H9 (cell line): Measurements from ENCODE around the gene HAUS2. TPM values are rescaled to one million over a fixed set of nuclear protein-coding genes. Genes with fewer than 3 reads are reported as not detected.

Source experiments
- DNase-seq: peaks from one replicate; pipeline ENCODE4 v3.0.0-alpha.2; 2017
- H2AFZ ChIP-seq: one replicate; pipeline ENCODE4 v1.6.1; 2013; ENCODE audit warnings: mild to moderate bottlenecking, low read length, control low read depth, moderate library complexity
- H2AK5ac ChIP-seq: 2 replicates; pipeline ENCODE4 v1.6.1; 2013; ENCODE audit warnings: low read length, control low read depth, mixed read lengths; ENCODE audit not compliant: insufficient read length
- H2BK120ac ChIP-seq: one replicate; pipeline ENCODE4 v1.6.1; 2013; ENCODE audit warnings: low read depth, mild to moderate bottlenecking, low read length, control low read depth, inconsistent platforms; ENCODE audit not compliant: poor library complexity, severe bottlenecking
- H2BK12ac ChIP-seq: 2 replicates; pipeline ENCODE4 v1.6.1; 2013; ENCODE audit warnings: low read length, control low read depth, mixed read lengths, low read depth; ENCODE audit not compliant: insufficient read length
- H2BK15ac ChIP-seq: 2 replicates; pipeline ENCODE4 v1.6.1; 2013; ENCODE audit warnings: low read depth, low read length, control low read depth
- H2BK20ac ChIP-seq: one replicate; pipeline ENCODE4 v1.6.1; 2013; ENCODE audit warnings: low read depth, mild to moderate bottlenecking, low read length, control low read depth, inconsistent platforms; ENCODE audit not compliant: poor library complexity, severe bottlenecking
- H2BK5ac ChIP-seq: 2 replicates; pipeline ENCODE4 v1.6.1; 2013; ENCODE audit warnings: low read length, control low read depth, mixed read lengths; ENCODE audit not compliant: insufficient read length
- H3K14ac ChIP-seq: 2 replicates; pipeline ENCODE4 v1.6.1; 2013; ENCODE audit warnings: low read length, control low read depth; ENCODE audit not compliant: insufficient read depth
- H3K18ac ChIP-seq: 2 replicates; pipeline ENCODE4 v1.6.1; 2013; ENCODE audit warnings: low read depth, mild to moderate bottlenecking, mixed read lengths, low read length, control low read depth; ENCODE audit not compliant: insufficient read length
- H3K23ac ChIP-seq: 2 replicates; pipeline ENCODE4 v1.6.1; 2013; ENCODE audit warnings: low read length, control low read depth, mixed read lengths, low read depth; ENCODE audit not compliant: insufficient read length
- H3K23me2 ChIP-seq: 2 replicates; pipeline ENCODE4 v1.6.1; 2013; ENCODE audit warnings: low read depth, mild to moderate bottlenecking, mixed read lengths, low read length, control low read depth; ENCODE audit not compliant: insufficient read length, poor library complexity, severe bottlenecking
- H3K27ac ChIP-seq: 2 replicates; pipeline ENCODE4 v1.5.1; 2013; ENCODE audit warnings: low read length, control low read depth, mixed read lengths, low read depth; ENCODE audit not compliant: insufficient read length
- H3K27me3 ChIP-seq: 2 replicates; pipeline ENCODE4 v1.6.1; 2013; ENCODE audit warnings: low read length, control low read depth, inconsistent platforms; ENCODE audit not compliant: insufficient read depth
- H3K4ac ChIP-seq: 2 replicates; pipeline ENCODE4 v1.6.1; 2013; ENCODE audit warnings: low read depth, mild to moderate bottlenecking, control low read depth, inconsistent platforms, low read length, moderate library complexity
- H3K4me1 ChIP-seq: 2 replicates; pipeline ENCODE4 v1.6.1; 2013; ENCODE audit warnings: low read length, control low read depth, inconsistent platforms; ENCODE audit not compliant: insufficient read depth
- H3K4me2 ChIP-seq: 2 replicates; pipeline ENCODE4 v1.6.1; 2013; ENCODE audit warnings: low read length, control low read depth, mixed read lengths; ENCODE audit not compliant: insufficient read length, insufficient read depth
- H3K56ac ChIP-seq: 2 replicates; pipeline ENCODE4 v1.6.1; 2013; ENCODE audit warnings: low read depth, mild to moderate bottlenecking, mixed read lengths, low read length, control low read depth; ENCODE audit not compliant: insufficient read length
- H3K79me1 ChIP-seq: 2 replicates; pipeline ENCODE4 v1.6.1; 2013; ENCODE audit warnings: low read depth, mild to moderate bottlenecking, moderate library complexity, low read length, control low read depth, inconsistent platforms; ENCODE audit not compliant: insufficient read depth, poor library complexity, severe bottlenecking
- H3K79me2 ChIP-seq: 2 replicates; pipeline ENCODE4 v1.6.1; 2013; ENCODE audit warnings: low read length, control low read depth, inconsistent platforms; ENCODE audit not compliant: insufficient read depth
- H3K9ac ChIP-seq: 2 replicates; pipeline ENCODE4 v1.6.1; 2013; ENCODE audit warnings: low read length, control low read depth, mixed read lengths; ENCODE audit not compliant: insufficient read length; ENCODE audit errors: extremely low read depth
- H3K9me3 ChIP-seq: one replicate; pipeline ENCODE4 v1.6.1; 2013; ENCODE audit warnings: low read depth, low read length, inconsistent platforms; ENCODE audit not compliant: control insufficient read depth
- H3T11ph ChIP-seq: one replicate; pipeline ENCODE4 v1.6.1; 2013; ENCODE audit warnings: mild to moderate bottlenecking, low read length, control low read depth, inconsistent platforms
- H4K20me1 ChIP-seq: one replicate; pipeline ENCODE4 v1.6.1; 2013; ENCODE audit not compliant: control insufficient read depth, insufficient read length, insufficient read depth
- H4K5ac ChIP-seq: 2 replicates; pipeline ENCODE4 v1.6.1; 2013; ENCODE audit warnings: low read depth, mild to moderate bottlenecking, mixed read lengths, low read length, control low read depth; ENCODE audit not compliant: insufficient read length
- H4K8ac ChIP-seq: replicated peaks from 2 replicates; pipeline ENCODE4 v1.6.1; 2013; ENCODE audit warnings: low read length, control low read depth, mixed read lengths, low read depth; ENCODE audit not compliant: insufficient read length
- H4K91ac ChIP-seq: 2 replicates; pipeline ENCODE4 v1.6.1; 2013; ENCODE audit warnings: low read depth, mild to moderate bottlenecking, moderate library complexity, mixed read lengths, low read length, control low read depth; ENCODE audit not compliant: insufficient read length
- H3K27ac Mint-ChIP-seq, 3 experiments: 2 replicates in 2 of 3; 3 replicates in 1 of 3; pipeline ENCODE4 v1.8.0; 2020 to 2021; ENCODE audit warnings: mixed read lengths in 3 of 3, mild to moderate bottlenecking in 1 of 3, moderate library complexity in 1 of 3
- H3K27me3 Mint-ChIP-seq: 2 replicates; pipeline ENCODE4 v1.8.0; 2021; ENCODE audit warnings: low read depth, mild to moderate bottlenecking, moderate library complexity, mixed read lengths
- H3K36me3 Mint-ChIP-seq, 3 experiments: 2 replicates in 2 of 3; 3 replicates in 1 of 3; pipeline ENCODE4 v1.8.0; 2020 to 2021; ENCODE audit warnings: low read depth in 3 of 3, mixed read lengths in 3 of 3; ENCODE audit not compliant: insufficient read depth in 1 of 3
- H3K4me1 Mint-ChIP-seq, 2 experiments: 2 replicates each; pipeline ENCODE4 v1.8.0; 2020; ENCODE audit warnings: mixed read lengths in 2 of 2
- H3K4me3 Mint-ChIP-seq, 2 experiments: 2 replicates in 1 of 2; 3 replicates in 1 of 2; pipeline ENCODE4 v1.8.0; 2020 to 2021; ENCODE audit warnings: mild to moderate bottlenecking in 2 of 2, mixed read lengths in 2 of 2, moderate library complexity in 1 of 2
- H3K9me3 Mint-ChIP-seq, 2 experiments: 2 replicates in 1 of 2; 3 replicates in 1 of 2; pipeline ENCODE4 v1.8.0; 2020; ENCODE audit warnings: mild to moderate bottlenecking in 2 of 2, mixed read lengths in 2 of 2, moderate library complexity in 1 of 2
- CTCF ChIP-seq: fragments of 200-600 bp; sonication (generic); conservative IDR thresholded peaks from 3 replicates; pipeline ENCODE4 v1.8.0; 2021; ENCODE audit warnings: antibody characterized with exemption, mild to moderate bottlenecking
- WGBS: extraction: QIAGEN DNeasy Blood & Tissue Kit; methylation state at CpG from one replicate; pipeline ENCODE4 v1.1.7; 2013; ENCODE audit warnings: missing lambda C conversion rate, low lambda C conversion rate, mixed read lengths; ENCODE audit not compliant: insufficient read length; ENCODE audit errors: extremely low coverage; 5-methylcytosine and 5-hydroxymethylcytosine counted together
- total RNA-seq: library from RNA; stranded (reverse); gene quantifications from 2 replicates; pipeline ENCODE4 v1.2.1, GENCODE V29; 2021

HAUS2 gene
- total RNA-seq, 1 experiment from 2014 or later, result 42.5 TPM

- peaks cover 4 to 5% of the 10 kb centered on the region in 2 experiments for H3K4me1 Mint-ChIP-seq
- no peaks in the 10 kb centered on the region for H3K23me2 ChIP-seq
- peaks cover 0 to 4% (median 2%) of the 10 kb centered on the region in 3 experiments; a peak in 3 of 7 replicates for H3K36me3 Mint-ChIP-seq
- no peak overlapping the region for H3K4ac ChIP-seq
- no peak overlapping the region for H2BK5ac ChIP-seq
- WGBS, result no CpG with 5 or more reads among the region's 4 CpGs
- H3K14ac ChIP-seq, result no peak overlapping the region
- no peak overlapping the region for H3K18ac ChIP-seq
- H4K91ac ChIP-seq, result no peak overlapping the region
- no peak overlapping the region for H3K27ac ChIP-seq
- DNase-seq, result no peak
- H3K4me2 ChIP-seq, result no peak overlapping the region
- H3K4me1 ChIP-seq, result no peaks in the 10 kb centered on the region
- H2BK20ac ChIP-seq, result no peak overlapping the region
- H3K9me3 Mint-ChIP-seq, result no peaks in the 10 kb centered on the region
- no peak overlapping the region; a peak in 1 of 7 replicates for H3K27ac Mint-ChIP-seq
- H3K79me2 ChIP-seq, result peaks cover under 1% of the 10 kb centered on the region; the same call in 1 of the 2 replicates
- no peak overlapping the region for H2AK5ac ChIP-seq
- H3K56ac ChIP-seq, result no peak overlapping the region
- H2BK15ac ChIP-seq, result no peak overlapping the region
- no peak overlapping the region for H2BK12ac ChIP-seq
- H3K4me3 Mint-ChIP-seq, result no peak overlapping the region
- no peak overlapping the region for H3K23ac ChIP-seq
- no peaks in the 10 kb centered on the region for H4K20me1 ChIP-seq
- no peak overlapping the region for H2BK120ac ChIP-seq
- no peaks in the 10 kb centered on the region for H3K9me3 ChIP-seq
- no peak overlapping the region for H2AFZ ChIP-seq
- TF ChIP-seq CTCF, result no peak
- no peak overlapping the region for H3K9ac ChIP-seq
- no peak overlapping the region for H4K5ac ChIP-seq
- no peak overlapping the region for H4K8ac ChIP-seq
- H3K27me3 ChIP-seq, result no peaks in the 10 kb centered on the region
- peaks cover 3% of the 10 kb centered on the region for H3K79me1 ChIP-seq
- no peak overlapping the region for H3T11ph ChIP-seq
- H3K27me3 Mint-ChIP-seq, result no peaks in the 10 kb centered on the region
Measured at GRCh38 chr15:42507514-42507913, 41.1 kb upstream of the HAUS2 start.
